Neutrophil (primary cell): Measurements from ENCODE around the gene SSBP3.

Source experiments
- H3K27ac ChIP-seq: fragments of 200-600 bp; sonication (generic); 2 replicates; pipeline ENCODE4 v1.5.1; 2016; ENCODE audit warnings: mild to moderate bottlenecking, moderate library complexity
- H3K27me3 ChIP-seq: fragments of 200-600 bp; sonication (generic); 2 replicates; pipeline ENCODE4 v1.6.0; 2016; ENCODE audit warnings: mild to moderate bottlenecking
- H3K36me3 ChIP-seq: fragments of 200-600 bp; sonication (generic); 2 replicates; pipeline ENCODE4 v1.5.1; 2017
- H3K4me1 ChIP-seq, 2 experiments: fragments of 200-600 bp in 1 of 2; sonication (generic) in 1 of 2; 1 replicate in 1 of 2; 2 replicates in 1 of 2; pipeline versions ENCODE4 v1.5.1 to v1.6.1; 2013 to 2016; ENCODE audit warnings: low read depth in 1 of 2, low read length in 1 of 2, mild to moderate bottlenecking in 1 of 2, moderate library complexity in 1 of 2; ENCODE audit not compliant: control insufficient read depth in 1 of 2, insufficient read depth in 1 of 2
- H3K4me3 ChIP-seq, 2 experiments: fragments of 200-600 bp in 1 of 2; sonication (generic) in 1 of 2; 1 replicate in 1 of 2; 2 replicates in 1 of 2; pipeline ENCODE4 v1.5.1; 2013 to 2016; ENCODE audit warnings: low read depth in 1 of 2, low read length in 1 of 2, mild to moderate bottlenecking in 1 of 2, moderate library complexity in 1 of 2
- H3K9me3 ChIP-seq: fragments of 200-600 bp; sonication (generic); 2 replicates; pipeline ENCODE4 v1.5.1; 2016
- CTCF ChIP-seq: fragments of 200-600 bp; sonication (generic); IDR thresholded peaks from 2 replicates; pipeline ENCODE4 v1.5.1; 2016; ENCODE audit warnings: antibody characterized with exemption

The SSBP3 gene

GRCh38 chr1:54266195-54266594 is 140.0 kb downstream of the SSBP3 start:
- no peaks in the 10 kb centered on the region for H3K9me3 ChIP-seq
- no peak for TF ChIP-seq CTCF
- H3K4me3 ChIP-seq: no peak overlapping the region
- no peaks in the 10 kb centered on the region for H3K36me3 ChIP-seq
- no peaks in the 10 kb centered on the region for H3K27me3 ChIP-seq
- no peak overlapping the region for H3K27ac ChIP-seq
- no peaks in the 10 kb centered on the region for H3K4me1 ChIP-seq

GRCh38 chr1:54265659-54266058 is 140.5 kb downstream of the SSBP3 start:
- Histone ChIP-seq H3K4me1 (no peaks in the 10 kb centered on the region), H3K9me3 (no peaks in the 10 kb centered on the region), H3K27ac (no peak overlapping the region), H3K36me3 (no peaks in the 10 kb centered on the region), H3K4me3 (no peak overlapping the region), H3K27me3 (no peaks in the 10 kb centered on the region)
- no peak for TF ChIP-seq CTCF

- Histone ChIP-seq H3K36me3 (no peaks in the 10 kb centered on the region), H3K4me3 (no peak overlapping the region), H3K27me3 (no peaks in the 10 kb centered on the region), H3K27ac (no peak overlapping the region), H3K9me3 (no peaks in the 10 kb centered on the region), H3K4me1 (no peaks in the 10 kb centered on the region)
- TF ChIP-seq CTCF: no peak
These were observed 141.1 kb downstream of the SSBP3 start for GRCh38 chr1:54265126-54265525.

DNA sequence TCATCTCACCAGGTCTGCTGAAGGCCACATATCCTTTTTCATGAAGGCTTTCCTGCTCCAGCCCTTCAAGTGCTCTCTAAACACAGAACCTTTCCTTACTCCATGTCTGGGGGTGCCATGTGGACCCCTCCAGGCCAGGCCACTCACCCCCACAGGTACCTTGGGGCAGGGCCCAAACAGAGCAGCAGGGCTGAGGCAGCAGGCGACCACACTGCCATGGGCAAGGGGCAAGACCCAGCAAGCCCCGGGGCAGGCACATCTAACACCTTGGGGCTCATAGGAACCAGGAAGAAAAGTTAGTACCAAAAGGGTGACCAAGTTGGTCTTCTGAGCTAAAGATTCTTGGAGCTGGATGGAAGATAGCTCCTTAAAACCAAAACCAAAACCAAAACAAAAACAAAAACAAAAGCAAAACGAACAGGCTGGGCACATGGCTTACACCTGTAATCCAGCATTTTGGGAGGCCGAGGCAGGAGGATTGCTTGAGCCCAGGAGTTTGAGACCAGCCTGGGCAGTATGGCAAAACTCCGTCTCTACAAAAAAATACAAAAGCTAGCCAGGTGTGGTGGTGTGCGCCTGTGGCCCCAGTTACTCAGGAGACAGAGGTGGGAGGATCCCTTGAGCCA is 142.5 kb downstream of the SSBP3 start:
- Histone ChIP-seq H3K27me3 (no peaks in the 10 kb centered on the region), H3K4me3 (no peak overlapping the region), H3K27ac (no peak overlapping the region), H3K4me1 (no peaks in the 10 kb centered on the region), H3K36me3 (no peaks in the 10 kb centered on the region), H3K9me3 (no peaks in the 10 kb centered on the region)
- TF ChIP-seq CTCF: no peak

DNA sequence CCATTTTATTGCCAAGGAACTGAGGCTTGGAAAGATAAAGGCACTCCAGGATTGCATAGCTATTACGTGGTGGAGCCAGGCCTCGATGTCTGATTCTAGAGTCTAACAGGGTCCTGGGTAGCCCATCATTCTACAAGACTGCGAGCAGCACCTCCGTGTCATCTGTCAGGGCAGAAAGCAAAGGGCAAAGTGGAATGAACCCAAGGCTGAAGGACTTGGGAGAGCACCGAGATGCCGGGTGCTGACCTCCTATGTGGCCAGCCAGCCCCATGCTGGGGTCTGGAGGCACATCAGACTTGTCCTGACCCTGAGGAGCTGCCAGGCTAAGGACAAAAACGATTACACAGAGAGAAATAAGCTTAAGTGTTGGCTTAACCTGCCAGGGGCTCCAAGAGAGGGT is 143.9 kb downstream of the SSBP3 start:
- Histone ChIP-seq H3K27ac (no peak overlapping the region), H3K4me3 (no peak overlapping the region), H3K36me3 (no peaks in the 10 kb centered on the region), H3K27me3 (no peaks in the 10 kb centered on the region), H3K4me1 (no peaks in the 10 kb centered on the region), H3K9me3 (no peaks in the 10 kb centered on the region)
- no peak for TF ChIP-seq CTCF

- Histone ChIP-seq H3K27ac (no peak overlapping the region), H3K4me1 (no peaks in the 10 kb centered on the region), H3K9me3 (no peaks in the 10 kb centered on the region), H3K4me3 (no peak overlapping the region), H3K27me3 (no peaks in the 10 kb centered on the region), H3K36me3 (no peaks in the 10 kb centered on the region)
- TF ChIP-seq CTCF: no peak
These were observed 145.4 kb downstream of the SSBP3 start for GRCh38 chr1:54260810-54261209.
